GM21825 (cell line): ENCODE results near the gene HECTD4.

ENCODE experiments used
- ATAC-seq: cut with Tn5 transposase; IDR thresholded peaks from one replicate; pipeline ENCODE4 v1.9.1; 2021; ENCODE audit warnings: mild to moderate bottlenecking, moderate library complexity; ENCODE audit not compliant: unreplicated experiment

Gene HECTD4

GRCh38 chr12:112322882-112323547 is 59.2 kb downstream of the HECTD4 start:
- no peak for ATAC-seq

GRCh38 chr12:112322441-112322840 is 59.8 kb downstream of the HECTD4 start:
- no peak for ATAC-seq

- ATAC-seq = no peak
Observed at GRCh38 chr12:112321245-112321644, 61.0 kb downstream of the HECTD4 start.

GRCh38 chr12:112319395-112319794 is 62.8 kb downstream of the HECTD4 start:
- ATAC-seq = no peak

GRCh38 chr12:112317481-112317880 is 64.8 kb downstream of the HECTD4 start:
- no peak for ATAC-seq

GRCh38 chr12:112314981-112315380 is 67.2 kb downstream of the HECTD4 start:
- no peak for ATAC-seq

- ATAC-seq = no peak
Observed at GRCh38 chr12:112309797-112310196, 72.4 kb downstream of the HECTD4 start.

- ATAC-seq = no peak
Observed at GRCh38 chr12:112308652-112309051, 73.6 kb downstream of the HECTD4 start.

- no peak for ATAC-seq
Observed at GRCh38 chr12:112308161-112308560, 74.1 kb downstream of the HECTD4 start.

- ATAC-seq = no peak
Observed at GRCh38 chr12:112307317-112308011, 74.8 kb downstream of the HECTD4 start.

- no peak for ATAC-seq
Observed at GRCh38 chr12:112305951-112306350, 76.3 kb downstream of the HECTD4 start.

GRCh38 chr12:112304436-112304835 is 77.8 kb downstream of the HECTD4 start:
- ATAC-seq = no peak

- ATAC-seq = no peak
Observed at GRCh38 chr12:112303799-112304198, 78.4 kb downstream of the HECTD4 start.

GRCh38 chr12:112303004-112303403 is 79.2 kb downstream of the HECTD4 start:
- peak; percentile 97 for ATAC-seq

- no peak for ATAC-seq
Observed at GRCh38 chr12:112299704-112300103, 82.5 kb downstream of the HECTD4 start.

- no peak for ATAC-seq
Observed at GRCh38 chr12:112297188-112297587, 85.0 kb downstream of the HECTD4 start.

- ATAC-seq = no peak
Observed at GRCh38 chr12:112296183-112296582, 86.0 kb downstream of the HECTD4 start.

GRCh38 chr12:112294793-112295192 is 87.4 kb downstream of the HECTD4 start:
- ATAC-seq = no peak

GRCh38 chr12:112288638-112289037 is 93.6 kb downstream of the HECTD4 start:
- no peak for ATAC-seq

GRCh38 chr12:112285600-112286401 is 96.4 kb downstream of the HECTD4 start:
- no peak for ATAC-seq

- no peak for ATAC-seq
Observed at GRCh38 chr12:112283546-112283945, 98.7 kb downstream of the HECTD4 start.

- ATAC-seq = no peak
Observed at GRCh38 chr12:112282920-112283319, 99.3 kb downstream of the HECTD4 start.
